ENCODE data around the gene DUS1L.

The DUS1L gene

DNA sequence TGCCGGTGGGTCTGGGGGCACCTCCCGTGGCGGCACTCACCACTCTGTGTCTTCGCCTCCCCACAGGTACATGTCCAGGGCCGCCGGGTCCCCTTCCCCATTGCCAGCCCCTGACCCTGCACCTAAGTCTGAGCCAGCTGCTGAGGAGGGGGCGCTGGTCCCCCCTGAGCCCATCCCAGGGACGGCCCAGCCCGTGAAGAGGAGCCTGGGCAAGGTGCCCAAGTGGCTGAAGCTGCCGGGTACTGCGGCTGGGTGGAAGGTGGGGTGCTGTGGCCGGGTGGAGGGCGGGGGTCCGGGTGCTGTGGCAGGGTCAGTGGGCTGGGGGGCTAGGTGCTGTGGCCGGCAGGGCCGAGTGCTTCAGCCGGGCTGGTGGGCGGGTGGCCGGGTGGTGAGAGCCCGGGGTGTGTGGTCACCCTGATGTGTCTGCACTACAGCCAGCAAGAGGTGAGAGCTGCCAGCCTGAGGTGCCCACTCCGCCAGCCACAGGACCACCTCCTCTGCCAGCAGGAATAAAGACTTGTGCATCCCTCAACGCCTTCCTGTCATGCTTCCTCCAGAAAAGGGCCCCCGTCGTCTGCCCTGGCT, 48.6 kb downstream of the DUS1L start:
- TF ChIP-seq, protein P1, sequence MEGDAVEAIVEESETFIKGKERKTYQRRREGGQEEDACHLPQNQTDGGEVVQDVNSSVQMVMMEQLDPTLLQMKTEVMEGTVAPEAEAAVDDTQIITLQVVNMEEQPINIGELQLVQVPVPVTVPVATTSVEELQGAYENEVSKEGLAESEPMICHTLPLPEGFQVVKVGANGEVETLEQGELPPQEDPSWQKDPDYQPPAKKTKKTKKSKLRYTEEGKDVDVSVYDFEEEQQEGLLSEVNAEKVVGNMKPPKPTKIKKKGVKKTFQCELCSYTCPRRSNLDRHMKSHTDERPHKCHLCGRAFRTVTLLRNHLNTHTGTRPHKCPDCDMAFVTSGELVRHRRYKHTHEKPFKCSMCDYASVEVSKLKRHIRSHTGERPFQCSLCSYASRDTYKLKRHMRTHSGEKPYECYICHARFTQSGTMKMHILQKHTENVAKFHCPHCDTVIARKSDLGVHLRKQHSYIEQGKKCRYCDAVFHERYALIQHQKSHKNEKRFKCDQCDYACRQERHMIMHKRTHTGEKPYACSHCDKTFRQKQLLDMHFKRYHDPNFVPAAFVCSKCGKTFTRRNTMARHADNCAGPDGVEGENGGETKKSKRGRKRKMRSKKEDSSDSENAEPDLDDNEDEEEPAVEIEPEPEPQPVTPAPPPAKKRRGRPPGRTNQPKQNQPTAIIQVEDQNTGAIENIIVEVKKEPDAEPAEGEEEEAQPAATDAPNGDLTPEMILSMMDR (conservative IDR thresholded peaks at IDR 0.05; ENCODE audit: low read depth, low read length) = no peak

DNA sequence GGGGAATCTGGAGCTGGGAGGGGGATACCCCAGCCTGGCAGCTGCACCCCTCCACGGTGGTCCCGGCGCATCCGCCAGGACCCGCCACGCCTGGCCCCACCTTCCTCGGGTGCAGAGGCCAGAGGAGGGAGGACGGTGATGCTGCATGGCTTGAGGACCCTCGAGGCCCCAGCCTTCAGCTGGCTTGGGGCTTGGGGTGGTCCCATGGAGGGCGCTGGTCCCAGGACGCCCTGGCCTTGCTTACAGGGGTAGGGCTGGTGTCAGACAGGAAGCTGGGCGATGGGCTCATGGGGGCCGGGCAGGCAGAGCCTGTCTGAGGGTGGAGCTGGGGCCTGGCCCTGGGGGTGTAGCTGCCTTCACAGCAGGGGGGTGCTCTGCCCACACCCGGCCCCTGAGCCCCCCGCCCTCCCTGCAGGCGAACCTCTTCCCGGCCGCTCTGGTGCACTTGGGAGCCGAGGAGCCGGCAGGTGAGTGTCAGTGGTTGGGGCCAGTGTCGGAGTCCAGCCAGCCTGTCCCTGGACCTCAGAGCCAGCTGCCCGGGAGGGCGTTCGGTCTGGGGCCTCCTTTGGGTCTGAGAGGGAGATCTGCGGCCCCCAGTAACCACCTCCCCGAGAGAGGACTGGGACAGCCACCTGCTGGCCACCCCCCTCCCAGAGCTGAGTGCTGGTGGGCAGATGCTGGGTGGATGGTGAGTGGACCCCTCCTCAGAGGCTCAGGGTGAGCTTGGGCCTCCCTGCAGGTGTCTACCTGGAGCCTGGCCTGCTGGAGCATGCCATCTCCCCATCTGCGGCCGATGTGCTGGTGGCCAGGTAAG, 49.3 kb downstream of the DUS1L start:
- TF ChIP-seq, protein P1 (conservative IDR thresholded peaks at IDR 0.05; ENCODE audit: low read depth, low read length) = no peak
- H3K4me3 ChIP-seq (ENCODE audit: low read depth, low read length) = no peak overlapping the region
- DNase-seq (ENCODE audit: low read depth) = no peak

More for the DNA sequence above, 48.6 kb downstream of the DUS1L start:
- H3K4me3 ChIP-seq (ENCODE audit: low read depth, low read length) = no peak overlapping the region
- no peak for DNase-seq (ENCODE audit: low read depth)

DNA sequence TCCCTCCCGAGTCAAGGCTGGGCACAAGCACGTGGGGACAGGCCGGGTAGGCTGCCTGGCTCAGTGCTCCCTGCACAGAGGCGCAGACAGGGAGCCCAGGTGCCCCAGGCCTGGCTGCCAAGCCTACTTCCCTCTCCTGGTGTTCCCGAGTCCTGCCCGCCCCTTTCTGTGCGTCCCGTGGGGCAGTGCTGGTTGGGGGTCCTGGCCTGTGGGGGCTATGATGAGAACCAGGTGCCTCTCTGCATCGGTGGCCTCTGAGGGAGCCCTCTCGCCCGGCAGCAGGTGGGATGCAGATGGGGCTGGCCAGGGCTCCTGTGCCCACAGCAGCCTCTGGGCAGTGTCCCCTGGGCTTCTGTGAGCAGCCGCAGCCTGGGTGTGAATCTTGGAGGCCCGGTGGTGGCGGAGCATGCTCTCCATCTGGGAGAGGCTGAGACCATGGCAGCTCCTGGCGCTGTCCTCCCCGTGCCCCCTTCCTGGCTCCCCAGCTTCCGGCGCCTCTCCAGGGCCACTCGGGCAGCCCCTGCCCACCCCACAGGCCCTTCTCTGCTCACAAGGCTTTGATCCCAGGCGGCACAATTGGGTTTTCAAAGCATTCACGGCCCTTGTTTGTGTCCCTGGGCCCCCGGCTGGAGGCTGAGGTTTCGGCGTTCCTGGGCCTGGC, 50.2 kb downstream of the DUS1L start:
- no peak for DNase-seq (ENCODE audit: low read depth)
- TF ChIP-seq, protein P1 (conservative IDR thresholded peaks at IDR 0.05; ENCODE audit: low read depth, low read length) = no peak
- H3K4me3 ChIP-seq (ENCODE audit: low read depth, low read length) = no peak overlapping the region

DNA sequence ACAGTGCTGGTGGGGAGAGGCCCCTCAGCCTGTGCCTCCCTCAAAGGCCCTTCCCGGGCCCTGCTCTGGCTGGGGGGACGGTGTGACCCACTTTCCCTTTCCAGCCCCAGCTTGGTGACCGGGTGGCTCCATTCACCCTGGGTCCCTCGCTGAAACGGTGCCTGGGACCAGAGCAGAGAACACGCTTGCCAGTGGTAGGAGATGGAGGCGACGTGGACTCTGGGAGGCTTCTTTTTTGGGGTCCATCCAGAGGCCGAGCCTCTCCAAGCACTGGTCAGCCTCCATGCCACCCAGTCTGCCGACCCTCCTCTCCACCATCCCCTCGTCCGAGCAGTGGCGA, 50.7 kb downstream of the DUS1L start:
- DNase-seq (ENCODE audit: low read depth) = no peak
- TF ChIP-seq, protein P1 (conservative IDR thresholded peaks at IDR 0.05; ENCODE audit: low read depth, low read length) = no peak
- no peak overlapping the region for H3K4me3 ChIP-seq (ENCODE audit: low read depth, low read length)

DNA sequence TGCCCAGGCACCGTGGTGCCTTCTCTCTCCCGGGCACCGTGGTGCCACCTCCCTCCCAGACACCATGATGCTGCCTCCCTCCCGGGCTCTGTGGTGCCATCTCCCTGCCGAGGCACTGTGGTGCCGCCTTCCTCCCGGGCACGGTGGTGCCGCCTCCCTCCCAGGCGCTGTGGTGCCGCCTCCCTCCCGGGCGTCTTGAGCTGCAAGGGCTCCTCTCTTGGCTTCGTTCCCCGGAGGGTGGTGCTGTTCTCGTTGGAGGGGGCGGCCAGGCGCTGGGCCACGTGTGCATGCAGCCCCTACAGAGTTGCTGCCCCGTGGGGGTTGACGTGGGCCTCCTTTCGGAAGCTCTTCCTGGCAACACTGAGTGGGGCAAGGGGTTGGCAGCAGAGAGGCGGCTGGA, 51.2 kb downstream of the DUS1L start:
- TF ChIP-seq, protein P1 (conservative IDR thresholded peaks at IDR 0.05; ENCODE audit: low read depth, low read length) = no peak
- no peak for DNase-seq (ENCODE audit: low read depth)
- no peak overlapping the region for H3K4me3 ChIP-seq (ENCODE audit: low read depth, low read length)

DNA sequence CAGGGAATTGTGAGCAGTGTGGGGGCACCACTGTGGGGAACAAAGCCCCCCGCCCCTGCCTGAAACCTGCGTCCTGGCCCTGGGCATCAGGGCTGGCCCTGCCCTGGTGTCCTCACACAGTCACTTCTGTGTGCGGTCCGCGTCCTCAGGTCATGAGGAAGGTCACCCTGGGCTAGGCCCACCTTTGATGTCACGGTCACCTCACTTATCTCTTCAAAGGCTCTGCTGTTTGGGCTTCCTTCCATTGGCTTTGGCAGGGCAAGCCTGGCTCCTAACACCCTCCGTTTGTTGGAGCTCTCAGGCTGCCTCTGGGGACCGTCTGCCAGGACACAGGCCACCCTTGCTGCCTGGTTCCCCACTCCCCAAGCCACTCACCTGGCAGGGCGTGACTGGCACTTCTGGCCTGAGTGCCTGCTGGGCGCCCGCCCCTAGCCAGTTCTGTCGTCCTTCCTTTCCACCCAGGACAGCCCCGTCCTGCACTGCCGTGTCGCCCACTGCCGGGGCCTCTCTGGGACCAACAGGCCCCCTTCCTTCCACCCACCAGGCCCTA, 51.8 kb downstream of the DUS1L start:
- no peak overlapping the region for H3K4me3 ChIP-seq (ENCODE audit: low read depth, low read length)
- TF ChIP-seq, protein P1 (conservative IDR thresholded peaks at IDR 0.05; ENCODE audit: low read depth, low read length) = no peak
- DNase-seq (ENCODE audit: low read depth) = no peak

All from choroid plexus epithelial cell (primary cell).